ENCODE results near the gene ZDHHC13.

Gene ZDHHC13, protein sequence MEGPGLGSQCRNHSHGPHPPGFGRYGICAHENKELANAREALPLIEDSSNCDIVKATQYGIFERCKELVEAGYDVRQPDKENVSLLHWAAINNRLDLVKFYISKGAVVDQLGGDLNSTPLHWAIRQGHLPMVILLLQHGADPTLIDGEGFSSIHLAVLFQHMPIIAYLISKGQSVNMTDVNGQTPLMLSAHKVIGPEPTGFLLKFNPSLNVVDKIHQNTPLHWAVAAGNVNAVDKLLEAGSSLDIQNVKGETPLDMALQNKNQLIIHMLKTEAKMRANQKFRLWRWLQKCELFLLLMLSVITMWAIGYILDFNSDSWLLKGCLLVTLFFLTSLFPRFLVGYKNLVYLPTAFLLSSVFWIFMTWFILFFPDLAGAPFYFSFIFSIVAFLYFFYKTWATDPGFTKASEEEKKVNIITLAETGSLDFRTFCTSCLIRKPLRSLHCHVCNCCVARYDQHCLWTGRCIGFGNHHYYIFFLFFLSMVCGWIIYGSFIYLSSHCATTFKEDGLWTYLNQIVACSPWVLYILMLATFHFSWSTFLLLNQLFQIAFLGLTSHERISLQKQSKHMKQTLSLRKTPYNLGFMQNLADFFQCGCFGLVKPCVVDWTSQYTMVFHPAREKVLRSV

DNA sequence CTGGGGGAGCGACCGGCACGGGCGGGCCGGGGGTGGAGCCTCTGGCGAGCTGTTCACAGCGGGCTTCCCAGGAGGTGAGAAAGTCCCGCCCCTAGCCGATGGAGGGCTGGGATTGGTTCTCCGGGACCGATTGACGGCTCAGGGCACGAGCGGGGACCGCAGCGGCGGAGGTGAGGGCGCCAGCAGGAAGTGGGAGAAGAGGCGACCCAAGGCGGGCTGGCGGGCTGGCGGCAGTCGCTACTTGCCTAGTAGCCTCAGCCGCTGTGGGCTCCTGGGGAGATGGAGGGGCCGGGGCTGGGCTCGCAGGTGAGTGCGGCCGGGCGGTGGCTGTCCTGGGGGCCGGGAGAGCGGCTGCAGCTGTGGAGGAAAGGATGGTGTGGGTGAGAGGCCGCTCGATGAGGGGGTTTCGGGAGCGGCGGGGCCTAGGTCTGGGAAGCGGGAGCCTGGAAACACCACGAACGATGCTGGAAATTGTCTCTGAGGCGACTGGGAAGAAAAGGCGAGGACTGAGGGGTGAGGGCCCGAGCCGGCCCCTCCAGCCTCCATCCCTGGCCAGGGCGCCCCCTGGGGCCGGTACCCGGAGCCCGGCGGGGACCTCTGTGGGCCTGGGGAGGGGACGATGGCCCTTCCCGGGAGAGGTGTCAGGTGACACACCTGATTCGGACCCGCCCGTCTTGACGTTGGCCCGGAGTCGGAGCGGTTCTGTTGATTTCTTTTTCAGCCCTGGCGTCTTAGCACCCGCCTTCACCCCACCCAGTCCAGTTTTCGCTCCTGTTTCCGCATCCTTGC lies at the start of gene ZDHHC13:
Gene ZDHHC13, plus strand, starts transcription at position 198 of the 789 bp plus-strand sequence. Its CDS starts 82 bp downstream, at position 280.
- DNase-seq: peak; percentile 58

DNA sequence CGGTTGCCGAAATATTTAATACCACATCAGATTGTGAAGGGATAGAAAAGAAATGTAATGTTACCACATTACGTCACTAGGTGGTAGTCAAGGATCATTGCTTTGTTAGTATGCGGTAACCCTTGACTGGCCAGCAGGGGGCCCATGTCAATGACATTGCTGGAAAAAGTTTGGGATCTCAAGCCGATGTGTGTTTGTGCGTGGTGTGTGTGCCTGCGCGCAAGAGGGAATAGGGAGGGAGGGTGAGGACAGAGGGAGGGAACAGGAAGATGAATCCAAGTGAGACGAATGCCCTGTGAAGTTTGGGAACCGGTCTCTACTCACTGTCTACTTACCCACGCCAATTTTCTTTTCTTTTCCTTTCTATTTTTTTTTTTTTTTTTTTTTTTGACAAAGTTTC lies 45.7 kb upstream of the ZDHHC13 start:
- no peak for DNase-seq

DNA sequence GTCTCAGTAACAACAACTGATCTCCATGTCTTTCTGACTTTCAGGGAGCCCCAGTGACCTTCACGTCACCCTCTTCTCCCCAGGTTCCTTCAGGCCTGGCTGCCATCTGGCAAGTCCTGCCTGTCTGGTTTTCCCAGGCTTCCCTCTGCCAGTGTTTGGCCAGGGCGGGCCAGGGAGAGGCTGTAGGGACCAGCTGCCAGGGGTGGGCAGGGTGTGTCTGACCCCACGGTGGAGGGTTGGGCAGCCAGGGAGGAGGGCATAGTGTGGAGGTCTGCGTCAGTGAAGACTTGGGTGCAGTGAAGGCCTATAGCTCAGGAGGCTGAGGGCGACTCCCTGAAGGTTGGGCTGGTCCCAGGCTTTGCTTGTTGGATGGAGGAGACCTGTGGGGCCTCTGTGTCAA lies 44.5 kb upstream of the ZDHHC13 start:
- DNase-seq: no peak

DNA sequence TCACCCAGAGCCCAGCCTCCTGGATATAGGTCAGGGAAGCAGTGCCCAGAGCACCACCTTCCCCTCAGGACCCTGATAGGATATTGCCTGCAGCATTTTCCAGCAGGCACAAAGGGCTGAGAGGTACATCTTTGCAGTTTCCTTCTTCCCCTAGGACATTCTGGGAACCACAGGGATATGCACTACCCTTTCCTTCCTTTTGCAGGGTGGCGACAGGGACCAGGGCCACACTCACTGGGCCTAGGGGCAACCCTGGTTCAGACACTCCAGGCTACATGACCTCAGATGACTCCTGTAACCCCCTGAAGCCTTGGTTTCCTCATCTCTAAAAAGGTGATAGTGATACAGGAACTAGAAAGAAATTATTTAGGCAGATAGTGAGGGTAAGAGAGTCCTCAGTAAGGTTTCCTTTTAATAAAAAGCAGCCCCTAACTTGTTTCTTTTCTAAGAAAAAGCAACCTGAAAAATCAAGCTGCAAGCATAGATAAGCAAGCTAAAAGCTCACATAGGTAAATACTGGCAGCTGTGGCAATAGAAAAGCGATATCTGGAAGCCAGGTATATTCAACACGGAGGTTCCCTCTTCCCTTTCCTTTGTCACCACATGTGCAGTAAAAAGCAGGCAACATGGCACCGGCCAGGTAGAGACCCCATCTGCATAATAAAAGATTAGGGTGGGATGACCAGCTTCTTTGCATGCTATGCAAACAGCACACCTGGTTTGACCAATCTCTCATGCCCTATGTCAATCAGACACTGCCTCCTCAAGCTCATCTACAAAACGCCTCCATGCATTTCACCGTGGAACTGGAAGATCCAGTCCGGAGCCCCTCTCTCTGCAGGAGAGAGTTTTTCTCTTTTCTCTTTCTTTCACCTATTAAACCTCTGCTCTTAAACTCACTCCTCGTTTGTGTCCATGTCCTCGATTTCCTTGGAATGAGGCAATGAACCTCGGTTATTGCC lies 43.2 kb upstream of the ZDHHC13 start:
- DNase-seq: no peak

DNA sequence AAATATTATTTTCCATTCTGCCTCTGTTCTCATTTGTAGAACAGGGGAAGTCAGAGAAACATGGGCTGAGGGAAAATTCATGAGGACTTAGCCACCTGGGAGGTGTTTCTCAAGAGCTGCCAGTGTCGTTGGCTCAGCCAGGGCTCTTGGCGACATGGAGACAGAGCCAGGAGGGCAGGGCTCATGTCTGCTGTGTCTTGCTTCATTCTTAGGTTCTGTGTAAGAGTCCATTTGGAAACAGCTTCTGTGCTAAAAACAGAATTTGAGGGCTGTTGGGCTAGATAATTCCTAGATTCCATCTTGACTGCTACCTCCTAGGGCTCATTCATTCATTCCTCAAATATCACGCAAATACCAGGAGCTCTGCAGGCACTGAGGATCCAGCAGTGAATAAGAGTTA lies 41.3 kb upstream of the ZDHHC13 start:
- no peak for DNase-seq

DNA sequence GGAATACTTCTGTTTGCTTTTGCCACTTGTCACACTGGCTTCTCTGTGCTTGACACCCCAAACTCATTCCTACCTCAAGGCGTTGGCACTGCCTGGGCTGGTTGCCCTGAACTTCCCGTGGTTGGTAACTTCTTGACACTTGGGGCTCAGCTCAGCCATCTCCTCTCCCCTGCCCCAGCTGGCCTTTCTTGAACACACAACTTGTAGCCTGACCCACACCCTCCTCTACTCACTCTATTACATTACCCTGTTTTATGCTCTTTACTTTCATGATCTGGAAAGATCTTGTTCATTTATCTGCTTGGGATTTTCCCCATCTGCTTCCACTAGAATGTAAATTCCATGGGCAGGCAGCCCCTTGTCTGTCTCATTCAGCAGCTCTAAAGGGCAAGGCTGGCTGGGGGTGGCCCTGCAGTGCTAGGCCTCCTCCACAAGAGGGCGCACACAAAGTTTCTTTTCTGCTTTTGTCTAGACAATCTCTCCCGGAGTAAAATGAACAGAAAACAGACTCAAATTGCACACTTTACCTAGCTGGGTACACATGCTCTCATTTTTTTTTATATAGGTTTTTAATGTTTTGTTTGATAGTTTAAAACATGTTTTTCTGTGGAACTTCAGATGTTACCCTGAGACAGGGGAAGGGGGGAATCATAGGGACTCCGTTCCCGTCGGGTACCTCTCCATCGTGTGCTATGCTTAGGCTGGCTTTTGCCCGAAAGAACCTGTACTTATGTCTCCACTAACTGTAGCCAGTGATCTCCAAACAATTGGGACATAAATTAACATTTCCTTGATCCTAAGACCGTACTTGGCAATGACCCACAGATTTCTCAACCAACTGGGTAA lies 40.0 kb upstream of the ZDHHC13 start:
- no peak for DNase-seq

DNA sequence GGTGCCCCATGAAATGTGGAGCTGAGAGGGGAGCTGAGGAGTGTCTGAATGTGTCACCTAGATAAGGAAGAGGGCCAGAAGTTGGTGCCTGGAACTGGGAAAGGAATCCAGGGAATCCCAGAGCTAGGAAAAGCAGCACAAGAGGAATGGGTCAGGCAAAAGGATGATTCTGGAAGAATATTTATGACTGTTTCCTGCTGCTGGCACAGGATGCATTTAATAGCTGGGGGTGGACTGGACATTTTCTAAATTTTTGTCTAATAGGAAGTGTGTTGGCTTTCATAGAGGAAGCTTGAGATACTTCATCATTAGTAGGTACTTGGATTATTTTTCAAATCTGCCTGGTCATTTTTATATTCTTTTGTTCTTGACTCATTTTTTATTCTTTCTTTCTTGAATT lies 39.0 kb upstream of the ZDHHC13 start:
- DNase-seq: no peak

DNA sequence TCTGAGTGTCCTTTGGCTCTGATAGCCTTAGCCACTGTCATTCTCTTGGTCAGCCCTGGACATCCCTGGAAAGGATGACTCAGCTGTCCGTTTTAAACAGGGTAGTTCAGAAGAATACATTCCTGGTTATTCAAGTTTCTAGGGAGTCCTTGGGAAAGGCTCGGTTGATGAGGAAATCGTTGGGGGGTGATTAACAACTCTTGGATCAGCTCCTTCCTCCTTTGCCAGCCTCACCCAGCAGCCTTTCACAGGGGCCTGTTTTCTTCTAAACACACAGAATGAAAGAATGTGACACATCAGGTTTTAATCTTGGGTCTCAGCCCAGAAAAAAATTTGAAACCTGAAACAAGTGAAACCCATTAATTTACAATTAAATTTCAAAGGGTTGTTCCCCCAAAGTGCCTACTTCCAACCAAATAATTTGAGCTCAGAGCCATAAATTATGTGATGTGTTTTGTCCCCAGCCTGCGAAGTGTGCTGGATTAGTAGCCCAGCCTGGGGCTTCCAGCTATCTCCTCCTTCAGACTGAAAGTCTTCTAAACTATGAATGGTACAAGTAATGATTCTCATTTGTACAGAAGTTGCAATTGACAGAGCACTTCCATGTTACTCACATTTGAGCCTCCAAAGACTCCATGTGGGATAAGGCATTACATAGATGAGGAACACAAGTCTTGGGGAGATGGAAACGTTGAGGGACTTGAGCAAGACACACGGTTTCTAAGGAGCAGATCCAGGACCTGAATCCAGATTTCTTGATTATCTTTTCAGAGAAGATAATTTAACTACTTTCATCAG lies 37.1 kb upstream of the ZDHHC13 start:
- no peak for DNase-seq

DNA sequence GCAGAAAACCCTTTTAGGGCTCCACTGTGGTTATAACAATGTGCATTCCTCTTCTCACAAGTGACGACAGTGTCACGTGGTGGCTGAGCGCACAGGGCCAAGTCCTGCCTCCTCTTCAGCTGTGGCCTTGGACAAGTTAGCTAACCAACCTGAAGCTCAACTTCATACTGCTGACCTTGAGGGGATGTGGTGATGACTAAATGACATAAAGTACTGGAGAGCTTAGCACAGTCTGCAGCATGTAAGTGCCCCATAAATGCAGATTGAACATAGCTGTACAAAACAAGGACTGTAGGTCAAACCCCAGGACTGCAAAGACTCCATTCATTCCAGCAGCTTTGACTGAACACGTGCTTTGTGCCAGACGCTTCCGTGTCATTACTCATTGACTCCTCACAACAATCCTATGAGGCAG lies 36.4 kb upstream of the ZDHHC13 start:
- DNase-seq: no peak

DNA sequence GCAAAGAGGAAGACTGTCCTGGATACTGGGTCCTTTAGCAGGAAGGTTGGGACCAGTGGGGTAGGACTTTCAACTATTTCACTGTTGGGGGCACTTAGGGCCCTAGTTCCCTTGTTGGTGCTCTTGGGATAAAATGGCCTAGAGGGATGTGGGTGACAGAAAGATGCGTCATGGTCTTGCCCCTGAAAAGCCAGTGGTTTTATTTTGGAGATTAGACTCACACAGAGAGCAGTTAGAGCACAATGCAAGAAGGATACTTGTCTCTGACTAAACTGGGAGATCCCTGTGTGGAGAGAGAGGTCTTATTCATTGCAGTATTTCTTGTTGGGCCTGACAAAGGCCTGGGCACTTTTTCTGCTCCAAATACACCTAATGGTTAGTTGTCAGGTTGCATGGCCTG lies 33.8 kb upstream of the ZDHHC13 start:
- DNase-seq: no peak

DNA sequence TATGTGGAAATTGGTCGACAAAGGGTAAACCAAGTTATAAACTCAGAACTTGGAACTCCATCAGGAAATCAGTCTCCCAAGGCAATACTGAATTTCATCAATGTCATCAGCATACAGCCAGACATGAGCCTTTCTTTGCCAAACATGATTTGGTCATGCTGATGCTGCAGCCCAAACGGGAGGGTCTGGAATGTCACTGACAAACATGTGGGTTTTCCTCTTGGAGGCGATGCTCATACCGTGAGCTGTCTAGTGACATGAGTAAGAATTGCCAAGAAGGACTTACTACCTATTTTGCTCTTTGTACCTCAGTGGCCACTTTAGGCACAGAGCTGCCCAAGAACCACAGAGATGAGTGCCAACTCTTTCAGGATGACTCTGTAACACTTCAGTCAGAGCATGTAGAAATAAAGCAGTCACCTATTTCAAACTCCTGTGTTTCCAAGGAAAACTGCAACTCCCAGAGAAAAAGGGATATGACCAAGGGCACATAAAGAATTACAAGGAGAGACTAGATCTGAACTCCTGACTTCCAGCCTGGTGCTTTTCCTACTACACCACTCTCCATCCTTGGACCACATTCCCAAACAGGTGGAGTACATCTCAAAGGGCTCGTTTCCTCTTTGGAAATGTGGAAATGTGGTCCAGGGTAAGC lies 32.2 kb upstream of the ZDHHC13 start:
- no peak for DNase-seq

DNA sequence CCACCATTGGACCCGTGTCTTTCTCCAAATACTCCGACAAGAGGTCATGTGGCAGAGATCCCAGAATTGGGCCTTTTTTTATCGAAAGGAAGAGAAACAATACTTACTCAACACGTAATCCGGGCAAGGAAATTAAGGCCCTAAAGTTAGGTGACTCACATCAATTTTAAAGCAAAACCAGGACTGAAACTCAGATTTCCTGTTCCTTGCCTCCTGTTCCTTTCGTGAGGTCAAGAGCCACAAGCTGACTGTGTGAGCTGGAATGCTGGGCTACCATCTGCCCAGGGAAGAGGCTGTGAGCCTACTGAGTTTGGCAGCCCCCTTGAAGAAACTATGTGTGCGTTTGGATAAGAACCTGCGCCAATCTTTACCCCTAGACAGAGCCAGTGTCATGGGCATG lies 29.3 kb upstream of the ZDHHC13 start:
- DNase-seq: no peak

DNA sequence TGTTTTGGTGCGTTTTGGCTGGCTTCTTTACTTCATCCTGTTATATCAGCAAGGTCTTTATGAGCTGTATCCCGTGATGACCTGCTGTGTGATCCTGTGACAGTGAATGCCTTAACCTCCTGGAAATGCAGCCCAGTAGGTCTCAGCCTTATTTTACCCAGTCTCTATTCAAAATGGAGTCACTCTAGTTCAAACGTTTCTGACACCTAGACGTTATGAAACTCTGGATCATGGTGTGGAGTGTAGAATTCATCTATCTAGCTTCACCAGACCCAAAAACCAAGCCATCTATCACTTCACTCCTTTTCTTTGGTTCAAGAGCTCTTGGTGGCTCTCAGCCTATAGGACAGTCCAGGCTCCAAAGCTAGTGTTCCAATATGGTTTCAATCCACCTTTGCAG lies 28.2 kb upstream of the ZDHHC13 start:
- no peak for DNase-seq

DNA sequence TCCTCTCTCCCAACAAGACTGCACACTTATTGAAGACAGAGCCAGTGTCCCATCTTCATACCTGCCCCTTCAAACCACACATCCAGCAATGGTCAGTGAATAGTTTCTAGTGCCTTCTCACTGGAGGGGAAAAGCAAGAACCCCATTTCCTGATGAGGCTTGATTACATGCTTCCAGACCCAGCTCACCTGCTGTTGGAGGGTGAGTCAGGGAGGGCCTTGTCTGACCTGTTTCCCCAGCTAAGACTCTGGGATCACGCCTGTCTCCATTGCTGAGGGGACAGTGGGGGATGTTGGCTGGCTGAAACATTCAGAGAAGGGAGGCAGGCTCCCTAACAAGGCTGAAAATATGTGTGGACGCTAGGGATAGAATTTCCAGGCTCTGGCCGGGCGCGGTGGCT lies 27.5 kb upstream of the ZDHHC13 start:
- DNase-seq: no peak

DNA sequence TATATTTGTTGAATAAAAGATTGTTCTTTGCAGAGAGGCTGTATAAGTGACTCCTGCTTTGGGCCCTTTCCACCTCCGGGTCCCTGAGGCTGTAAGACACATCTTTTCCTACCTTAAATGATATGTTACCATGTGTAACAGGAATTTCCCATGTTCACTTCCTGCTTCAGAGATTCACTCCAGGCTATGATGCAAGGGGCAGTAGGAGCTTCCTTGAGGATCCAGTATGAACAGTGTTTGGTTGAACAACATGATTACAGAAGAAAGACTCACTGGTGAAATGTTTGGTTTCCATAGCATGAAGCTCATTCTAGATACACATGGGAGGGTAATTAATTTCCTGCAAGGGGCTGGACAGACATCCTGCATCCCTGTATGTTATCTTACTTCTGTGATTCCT lies 25.6 kb upstream of the ZDHHC13 start:
- no peak for DNase-seq

DNA sequence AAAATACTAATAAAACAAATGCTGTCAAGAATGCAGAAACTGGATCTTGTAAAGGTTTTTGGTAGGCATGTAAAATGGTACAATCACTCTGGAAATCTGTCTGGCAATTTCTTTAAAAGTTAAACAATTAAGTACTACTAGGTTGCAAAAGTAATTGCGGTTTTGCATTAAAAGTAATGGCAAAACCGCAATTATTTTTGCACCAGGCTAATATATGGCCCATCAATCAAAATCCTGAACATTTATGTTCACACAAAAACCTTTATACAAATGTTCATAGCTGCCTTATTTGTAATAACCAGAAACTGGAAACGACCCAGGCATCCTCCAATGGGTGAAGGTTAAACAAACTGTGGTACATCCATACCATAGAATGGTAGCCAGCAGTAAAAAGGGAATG lies 24.6 kb upstream of the ZDHHC13 start:
- no peak for DNase-seq

DNA sequence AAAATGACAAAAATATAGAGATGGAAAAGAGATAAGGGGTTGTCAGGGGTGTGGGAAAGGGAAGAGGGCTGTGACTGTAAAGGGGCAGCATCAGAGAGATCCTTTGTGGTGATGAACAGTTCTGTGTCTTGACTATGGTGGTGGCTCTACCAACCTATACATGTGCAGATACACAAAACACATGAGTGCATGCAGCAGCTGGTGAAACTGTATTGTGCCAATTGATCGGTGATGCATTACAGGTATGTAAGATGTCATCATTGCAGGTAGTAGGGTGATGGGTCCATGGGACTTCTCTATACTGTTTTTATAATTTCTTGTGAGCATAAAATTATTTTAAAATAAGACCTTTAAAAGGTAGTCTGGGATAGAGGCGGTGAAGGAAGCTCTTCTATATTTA lies 24.1 kb upstream of the ZDHHC13 start:
- DNase-seq: no peak

DNA sequence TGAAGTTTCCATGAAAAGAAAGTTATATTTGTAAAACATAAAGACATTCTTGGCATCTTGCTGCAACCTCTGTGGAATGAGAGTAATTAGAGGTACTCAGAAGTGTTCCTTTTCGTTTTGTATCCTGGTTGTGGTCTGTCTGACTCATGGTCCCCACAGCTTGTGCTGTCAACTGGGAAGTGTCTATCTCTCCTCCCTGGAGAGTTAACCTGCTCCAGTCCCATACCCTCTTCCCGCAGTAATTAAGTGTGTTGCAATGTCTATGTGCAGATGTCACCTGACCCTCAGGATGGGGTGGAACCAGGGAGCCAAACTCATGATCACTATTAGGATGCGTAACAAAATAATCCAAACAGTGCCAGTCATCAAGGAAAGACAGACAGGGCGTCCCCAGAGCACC lies 23.0 kb upstream of the ZDHHC13 start:
- DNase-seq: no peak

DNA sequence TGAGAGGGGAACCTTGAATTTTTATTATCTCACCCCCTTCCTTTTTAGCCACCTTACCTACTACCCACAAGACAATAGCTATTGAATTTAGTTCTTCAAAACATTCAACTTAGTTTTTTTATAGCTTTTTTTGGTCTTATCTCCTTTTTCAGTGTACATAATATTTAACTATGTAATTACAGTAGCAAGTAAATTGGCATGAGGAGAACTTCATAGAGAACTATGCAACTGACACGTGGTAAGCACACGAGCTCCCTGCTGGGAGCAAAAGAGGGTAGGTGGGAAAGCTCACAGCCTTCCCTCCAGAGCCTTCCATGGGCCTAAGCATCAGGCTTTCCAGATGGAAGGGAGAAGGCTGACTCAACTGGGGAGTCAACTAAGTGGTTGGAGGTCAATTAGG lies 22.1 kb upstream of the ZDHHC13 start:
- no peak for DNase-seq

DNA sequence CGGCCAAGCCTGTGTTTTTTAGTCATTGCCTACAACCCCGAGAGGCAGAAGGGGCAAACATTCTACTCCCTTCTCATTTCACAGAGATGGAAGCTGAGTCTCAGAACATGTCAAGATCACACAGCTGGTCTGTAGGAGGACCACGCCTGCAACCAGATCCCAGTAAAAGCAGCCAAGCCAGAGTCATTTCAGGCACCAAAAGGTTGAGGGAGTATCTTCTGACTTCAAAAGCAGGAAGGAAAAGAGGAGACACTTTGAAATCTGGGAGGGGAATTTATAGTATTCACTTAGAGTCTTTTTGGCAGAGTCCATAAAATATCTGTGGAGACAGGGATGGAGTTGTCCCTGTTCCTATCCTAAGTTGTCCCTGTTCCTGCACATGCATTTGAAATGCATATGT lies 17.9 kb upstream of the ZDHHC13 start:
- no peak for DNase-seq
